Germinal center (tissue), 1 donor: ENCODE data around the gene CDH23.
"Not testable (repeated sequence)": the region's sequence is repeated elsewhere in the genome, so short reads cannot be mapped to it uniquely, and the experiment has no call there.

Experiments used
- DNase-seq: peaks from one replicate; pipeline ENCODE4 v3.0.0; 2012; ENCODE audit warnings: mixed read lengths, low spot score

The CDH23 gene

DNA sequence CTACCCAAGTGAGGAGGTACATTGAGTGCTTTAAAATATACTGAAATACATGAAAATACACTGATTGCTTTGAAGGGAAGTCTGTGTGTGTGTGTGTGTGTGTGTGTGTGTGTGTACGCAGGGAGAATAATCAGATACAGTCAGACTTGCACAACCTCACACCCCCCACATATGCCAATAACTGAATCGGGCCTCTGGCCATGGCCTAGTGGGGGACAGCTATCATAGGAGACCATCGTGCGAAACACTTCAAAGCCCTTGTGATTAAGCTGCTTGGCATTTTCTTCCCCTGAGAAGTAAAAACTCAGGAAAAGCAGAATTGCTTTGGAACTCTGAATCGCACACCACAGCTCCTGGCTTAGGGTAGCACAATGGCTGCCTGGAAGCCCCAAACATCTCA, 187.7 kb downstream of the CDH23 start:
- DNase-seq: no peak

DNA sequence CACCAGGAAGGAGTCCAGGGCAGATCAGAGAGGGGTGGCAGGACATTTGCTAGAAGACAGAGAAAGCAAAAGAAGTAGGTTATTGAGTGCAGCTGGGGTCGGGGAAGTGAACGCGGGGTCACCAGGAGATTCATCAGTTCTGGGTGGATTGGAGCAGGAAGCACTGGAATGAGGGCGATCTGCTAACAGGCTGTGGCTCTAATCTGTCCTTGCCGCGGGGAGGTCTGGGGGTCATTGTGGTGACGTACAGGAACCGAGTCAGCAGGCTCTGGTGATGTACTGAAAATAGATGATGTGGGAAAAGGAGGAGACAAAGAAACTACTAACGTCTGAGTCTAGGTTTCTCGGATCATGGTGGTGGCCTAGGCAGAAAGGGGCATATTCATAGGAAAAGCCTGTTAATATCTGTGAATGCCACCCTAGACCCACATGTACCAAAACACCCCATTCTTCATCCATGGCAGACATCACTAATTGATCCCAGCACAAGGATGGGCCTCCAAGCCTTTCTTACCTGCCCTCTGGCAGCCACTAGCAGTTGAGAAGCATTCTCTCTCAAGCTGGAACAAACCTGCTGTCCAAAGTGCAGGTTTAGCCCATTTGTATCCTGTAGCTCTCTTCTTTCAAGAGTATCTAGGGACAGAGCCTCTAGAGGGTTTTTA, 188.3 kb downstream of the CDH23 start:
- no peak for DNase-seq

DNA sequence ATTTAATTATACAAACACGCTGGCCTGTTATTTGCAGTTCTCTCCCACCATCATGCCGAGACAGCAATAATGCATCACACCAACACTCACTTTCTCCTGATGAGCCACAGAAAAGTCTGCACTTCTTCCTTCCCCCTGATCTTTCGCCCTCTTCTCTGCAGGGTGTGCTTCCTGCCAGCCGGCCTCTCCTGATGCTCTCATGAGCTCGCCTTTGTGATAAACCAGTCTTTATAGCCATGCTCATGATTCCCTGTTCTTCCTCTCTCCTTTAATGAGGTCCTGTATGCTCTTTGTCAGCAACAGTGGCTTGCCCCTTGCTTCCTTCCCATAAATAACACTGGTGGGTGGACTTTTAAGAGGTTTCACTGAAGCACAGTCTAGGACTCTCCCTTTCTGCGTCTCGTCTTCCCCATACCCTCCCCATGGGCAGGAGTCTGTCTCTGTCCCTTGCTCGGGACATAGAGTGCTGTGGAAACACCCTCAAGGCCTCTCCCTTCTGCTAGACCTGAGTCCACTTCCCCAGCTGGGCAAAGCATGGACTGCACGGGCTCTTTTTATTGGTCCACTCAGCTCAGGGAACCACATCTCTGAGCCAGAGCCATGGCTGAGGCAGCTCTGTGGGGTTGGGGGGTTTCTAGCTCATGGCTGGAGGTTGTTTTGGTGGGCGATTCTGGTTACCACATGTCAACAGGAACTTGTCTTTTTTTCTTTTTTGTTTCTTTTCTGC, 189.0 kb downstream of the CDH23 start:
- DNase-seq: no peak

DNA sequence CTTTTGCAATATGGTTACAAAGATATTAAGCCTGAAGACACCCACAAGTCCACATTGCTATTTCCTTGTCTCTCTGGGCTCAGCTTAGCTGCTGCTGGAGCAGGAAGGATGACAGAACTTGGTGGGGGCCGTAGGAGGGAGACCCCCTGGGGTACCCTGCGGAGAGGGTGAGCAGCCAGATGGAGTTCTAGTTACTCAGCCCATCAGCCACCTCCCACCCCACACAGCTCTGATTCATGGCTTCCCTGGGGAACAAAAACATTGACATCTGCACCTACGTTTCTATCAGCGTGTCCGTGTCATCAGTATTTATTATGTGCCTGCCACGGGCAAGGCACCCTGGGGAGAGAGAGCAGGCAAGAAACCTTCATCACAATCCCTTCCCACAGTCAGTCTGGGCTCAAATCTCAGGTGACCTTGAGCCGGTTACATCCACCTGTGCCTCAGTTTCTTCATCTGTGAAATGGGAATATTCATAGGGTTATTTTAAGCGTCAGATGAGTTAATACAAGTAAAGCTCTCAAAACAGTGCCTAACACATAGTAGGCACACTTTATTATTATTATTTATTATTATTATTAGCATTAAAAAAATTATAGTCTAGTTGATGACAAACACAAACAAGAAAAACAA, 191.3 kb downstream of the CDH23 start:
- no peak for DNase-seq

DNA sequence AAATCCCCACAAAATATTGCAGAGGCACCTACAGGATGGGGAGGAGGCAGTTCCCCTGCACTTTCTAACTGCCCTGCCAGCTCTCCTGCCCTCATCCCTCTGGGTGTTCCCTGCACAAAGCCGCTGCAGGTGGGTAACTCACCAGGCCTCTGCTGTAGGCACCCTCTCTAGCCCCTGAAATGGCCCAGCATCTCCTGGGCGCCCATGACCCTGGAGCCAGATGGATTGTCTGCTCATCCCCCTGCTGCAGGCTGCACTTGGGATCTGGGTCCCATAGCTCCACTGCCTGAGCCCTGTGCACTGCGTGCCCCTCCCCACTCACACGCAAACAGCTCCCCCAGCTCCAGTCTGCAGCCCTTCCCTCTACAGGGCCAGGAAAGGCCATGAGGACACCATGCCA, 192.0 kb downstream of the CDH23 start:
- DNase-seq: no peak

DNA sequence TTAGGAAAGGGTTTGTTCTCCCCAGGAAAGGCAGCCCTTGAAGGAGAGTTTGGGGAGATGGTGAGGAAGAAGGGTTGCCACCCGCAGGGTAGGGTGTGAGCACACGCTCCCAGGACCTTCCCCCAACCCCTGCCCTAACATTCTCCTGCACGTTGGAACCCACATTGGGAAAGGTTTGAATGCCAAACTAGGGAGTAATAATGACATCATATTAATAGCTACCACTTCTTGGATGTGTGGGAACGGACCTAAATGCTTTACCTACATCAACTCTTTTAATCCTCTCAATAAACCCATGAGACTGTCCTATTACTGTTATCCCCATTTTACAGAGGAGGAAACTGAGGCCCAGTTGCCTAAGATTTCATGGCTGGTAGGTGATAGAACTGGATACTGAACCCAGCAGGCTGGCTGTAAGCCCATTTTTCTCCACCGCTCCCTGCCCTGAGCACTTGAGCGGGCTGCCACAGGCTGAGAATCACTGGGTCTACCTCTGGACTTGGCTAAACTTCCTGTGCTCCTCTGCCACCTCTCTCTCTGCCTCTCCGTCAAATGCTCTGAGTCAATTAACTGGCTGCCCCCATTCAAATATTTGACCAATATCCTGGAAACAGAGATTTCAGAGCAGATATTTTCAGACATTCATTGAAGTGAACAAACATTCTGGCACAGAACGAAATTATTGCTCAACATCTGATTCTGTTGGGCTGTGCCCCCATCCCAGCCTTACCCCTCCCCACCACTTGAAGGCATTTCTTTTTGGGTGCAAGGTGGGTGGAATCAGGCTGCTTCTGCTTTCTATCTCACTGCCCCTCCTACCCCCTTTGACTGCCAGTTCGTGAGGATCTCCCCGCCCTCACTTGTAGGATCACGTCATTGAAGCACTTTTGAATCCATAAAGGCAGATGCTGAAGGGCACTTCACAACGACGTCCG, 193.2 kb downstream of the CDH23 start:
- DNase-seq: no peak

DNA sequence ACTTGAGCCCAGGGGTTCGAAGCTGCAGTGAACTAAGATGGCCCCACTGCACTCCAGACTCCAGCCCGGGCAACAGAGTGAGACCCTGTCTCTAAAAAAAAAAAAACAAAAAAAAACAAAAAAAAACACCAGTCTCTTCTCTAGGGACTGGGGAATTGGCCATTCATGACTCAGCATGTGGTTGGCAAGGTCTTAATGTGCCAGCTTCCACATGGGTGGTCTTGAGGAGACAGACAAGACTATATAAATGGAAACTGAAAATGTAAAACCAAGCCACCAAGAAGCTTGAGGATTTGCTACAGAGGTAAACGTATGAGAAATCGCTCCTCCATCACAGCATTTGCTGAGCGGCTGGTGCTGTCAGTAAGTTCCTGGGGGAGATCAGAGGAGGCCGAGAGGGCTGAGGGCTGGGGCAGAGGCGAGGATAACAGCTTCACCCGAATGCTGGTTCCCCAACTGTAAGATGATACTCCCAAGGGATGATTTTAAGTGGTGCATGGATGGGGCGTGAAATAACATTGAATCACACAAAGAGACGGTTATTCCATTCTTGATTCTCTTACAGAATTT, 194.1 kb downstream of the CDH23 start:
- no peak for DNase-seq

DNA sequence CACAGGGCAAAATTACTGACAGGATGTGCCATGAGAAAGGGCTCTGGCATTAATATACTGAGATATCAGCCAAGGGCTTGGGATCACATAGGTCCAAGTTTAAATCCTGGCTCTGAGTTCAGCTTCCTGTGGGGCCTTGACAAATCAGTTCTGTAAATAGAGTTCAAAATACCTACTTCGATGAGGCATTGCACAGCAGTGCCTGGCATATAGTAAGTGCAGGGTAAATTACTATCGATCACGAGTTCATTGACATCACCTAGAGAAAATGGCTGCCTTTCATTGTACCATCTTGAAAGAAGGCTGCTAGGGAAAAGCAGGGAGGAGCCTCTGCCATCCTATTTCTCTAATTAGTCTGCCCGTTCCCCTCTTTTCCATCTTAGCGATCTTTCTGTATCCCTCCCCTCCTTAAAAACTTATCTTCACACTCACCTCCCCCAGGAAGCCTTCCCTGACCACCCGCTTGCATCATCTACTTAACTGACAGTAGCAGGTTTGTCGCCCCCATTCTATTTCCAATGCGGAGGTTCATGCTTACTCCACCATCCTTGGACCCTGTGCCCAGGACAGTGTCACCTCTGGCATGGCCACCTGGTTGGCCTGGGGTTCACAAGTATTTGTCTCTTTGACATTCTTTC, 198.3 kb downstream of the CDH23 start:
- DNase-seq: no peak

DNA sequence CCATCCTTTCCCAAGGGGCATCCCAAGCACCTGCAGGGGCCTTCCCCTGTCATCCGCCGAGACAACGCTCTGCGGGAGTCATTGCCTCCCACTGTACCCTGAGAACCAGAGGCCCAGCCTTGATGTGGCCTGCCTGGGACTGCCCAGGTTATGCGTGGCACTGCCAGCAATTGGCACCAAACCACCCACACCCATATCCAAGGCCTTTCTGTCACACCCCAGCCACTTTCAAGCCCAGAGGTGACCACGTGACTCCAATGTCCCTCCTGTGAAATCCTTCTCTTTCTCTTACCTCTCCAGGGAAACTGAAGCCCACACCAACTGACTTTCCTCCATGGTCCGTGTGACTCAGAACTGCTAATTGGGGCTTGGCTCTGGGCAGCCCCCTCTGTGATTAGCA, 198.9 kb downstream of the CDH23 start:
- DNase-seq: no peak

DNA sequence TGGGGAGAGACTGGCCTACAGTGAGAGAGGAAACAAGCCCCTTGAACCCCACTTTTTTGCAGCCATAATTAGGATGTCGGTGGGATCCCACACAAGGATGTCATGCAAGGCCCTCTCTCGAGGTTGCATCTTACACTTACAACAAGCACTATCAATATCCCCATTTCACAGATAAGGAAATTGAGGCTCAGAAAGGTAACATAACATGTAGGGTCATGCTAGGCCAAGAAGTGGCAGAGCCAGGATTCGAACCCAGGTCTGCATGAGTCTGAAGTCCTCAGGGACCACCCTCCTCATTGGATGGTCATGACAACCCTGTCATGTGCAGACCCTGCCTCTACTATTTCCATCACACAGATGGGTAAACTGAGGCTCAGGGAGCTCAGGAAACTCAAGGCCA, 199.4 kb downstream of the CDH23 start:
- DNase-seq: no peak

DNA sequence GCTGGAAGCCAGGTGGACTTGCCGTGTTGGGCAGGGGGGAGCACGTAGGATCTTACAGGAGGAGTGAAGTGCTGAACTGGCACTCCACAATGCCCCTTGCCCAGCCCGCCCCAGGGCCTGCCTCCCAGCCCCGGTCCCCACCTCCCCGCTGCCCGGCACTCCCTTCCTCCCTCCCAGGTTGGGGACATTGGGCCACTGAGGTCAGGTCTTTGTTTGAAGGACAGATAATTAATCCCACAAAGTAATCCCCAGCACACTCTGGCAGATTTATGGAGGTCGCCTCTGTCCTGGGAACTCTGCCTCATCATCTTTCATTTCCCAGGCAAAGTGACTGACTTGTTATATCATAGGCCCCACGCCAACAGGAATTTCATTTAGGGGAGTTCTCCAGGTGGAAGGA, 200.0 kb downstream of the CDH23 start:
- no peak for DNase-seq

DNA sequence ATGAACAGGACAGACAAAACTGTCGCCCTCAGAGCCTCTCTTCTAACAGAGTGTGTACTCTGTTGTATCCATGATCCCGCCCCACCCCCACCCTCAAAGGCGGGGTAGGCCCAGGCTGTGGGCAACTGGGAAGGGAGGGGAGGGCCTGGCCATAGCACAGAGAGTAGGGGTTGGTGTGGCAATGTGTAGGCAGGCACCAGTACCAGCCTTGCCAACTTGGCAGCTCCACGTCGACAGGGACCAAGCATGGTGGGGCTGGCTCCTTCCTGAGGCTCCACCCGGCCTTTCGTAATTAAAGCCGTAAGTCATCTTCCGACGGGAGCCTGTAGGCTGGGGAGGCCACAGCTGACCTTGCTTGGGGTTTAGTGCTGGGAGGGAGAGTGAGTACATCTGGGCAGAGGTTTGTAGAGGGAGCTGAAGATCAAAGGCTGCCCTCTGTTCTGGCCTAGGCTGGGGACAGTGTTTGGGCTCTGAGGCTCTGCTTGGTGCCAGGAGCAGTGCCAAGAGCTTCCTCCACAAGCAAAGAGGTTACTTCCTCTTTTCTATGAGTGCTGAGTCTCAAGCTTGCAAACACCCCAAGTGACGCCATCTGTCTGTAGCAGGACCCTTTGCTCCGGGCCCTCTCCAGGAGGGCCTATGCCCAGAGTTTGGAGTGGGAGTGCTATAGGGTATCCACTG, 201.2 kb downstream of the CDH23 start:
- peak; percentile 73 for DNase-seq

DNA sequence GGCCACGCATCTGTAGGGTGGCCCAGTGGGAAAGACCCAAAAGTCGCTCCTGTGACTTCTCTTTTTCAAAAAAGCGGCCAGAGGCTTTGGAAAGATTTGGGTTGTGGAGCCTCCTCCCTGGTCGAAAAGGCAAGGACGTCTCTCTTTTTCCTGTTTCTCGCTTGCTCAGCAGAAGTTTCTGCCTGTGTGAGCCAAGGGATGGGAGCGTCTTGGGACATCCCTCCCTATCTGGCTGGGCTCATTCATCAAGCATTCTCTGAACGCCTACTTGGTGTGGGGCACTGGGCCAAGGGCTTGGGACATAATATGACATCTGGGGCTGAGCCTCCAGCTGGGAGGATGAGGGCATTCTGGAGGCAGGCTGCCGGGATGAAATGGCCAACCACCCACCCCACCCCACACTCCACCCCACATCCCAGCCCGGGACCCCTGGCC, 201.9 kb downstream of the CDH23 start:
- no peak for DNase-seq

DNA sequence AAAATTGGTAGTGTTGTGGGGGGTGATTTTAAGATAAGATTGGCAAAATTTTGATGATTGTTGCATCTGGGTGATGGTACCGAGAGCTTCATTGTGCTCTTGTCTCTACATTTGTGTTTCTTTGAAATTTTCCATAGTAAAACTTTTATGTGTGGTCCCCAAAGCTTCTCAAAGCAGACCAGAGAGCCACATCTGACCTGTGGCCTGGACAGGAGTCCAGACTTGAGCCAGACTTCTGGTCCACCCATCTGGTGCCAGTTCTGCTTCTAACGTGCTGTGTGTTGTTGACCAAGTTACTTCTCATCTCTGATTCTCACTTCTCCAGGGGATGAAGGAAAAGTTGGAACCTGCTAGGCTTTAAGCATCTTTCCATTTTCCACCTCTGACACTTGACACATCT, 202.8 kb downstream of the CDH23 start:
- no peak for DNase-seq

DNA sequence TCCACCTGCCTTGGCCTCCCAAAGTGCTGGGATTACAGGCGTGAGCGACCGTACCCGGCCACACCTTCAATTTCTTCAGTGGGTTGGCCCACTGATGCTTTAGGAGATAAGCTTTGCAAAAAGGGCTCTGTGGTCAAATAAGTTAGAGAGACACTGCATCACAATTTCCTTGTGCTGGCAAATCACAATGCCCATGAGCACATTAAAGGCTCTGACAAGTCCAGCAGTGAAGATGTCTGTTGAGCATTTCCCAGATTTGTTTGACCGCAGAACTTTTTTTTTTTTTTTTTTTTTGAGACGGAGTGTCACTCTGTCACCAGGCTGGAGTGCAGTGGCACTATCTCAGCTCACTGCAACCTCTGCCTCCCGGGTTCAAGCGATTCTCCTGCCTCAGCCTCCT, 203.5 kb downstream of the CDH23 start:
- not testable (repeated sequence) for DNase-seq

DNA sequence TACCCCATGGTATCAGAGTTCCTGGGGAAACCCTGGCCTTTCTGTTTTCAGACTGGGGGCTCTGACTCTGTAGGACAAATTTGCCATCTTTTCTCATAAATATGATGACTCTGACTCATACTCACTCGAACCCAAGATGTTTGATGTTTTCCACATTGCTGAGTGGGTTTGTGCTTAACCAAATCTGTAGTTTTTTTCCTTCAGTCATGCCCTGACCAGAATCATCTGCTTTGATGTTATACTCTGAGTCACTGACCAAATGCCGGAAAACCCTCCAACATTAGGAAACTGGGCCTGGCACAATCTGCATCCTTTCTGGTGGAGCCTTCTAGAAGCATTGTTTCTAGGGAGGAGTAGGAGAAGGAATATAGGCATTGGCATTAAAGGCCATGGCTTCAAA, 204.1 kb downstream of the CDH23 start:
- DNase-seq: no peak

DNA sequence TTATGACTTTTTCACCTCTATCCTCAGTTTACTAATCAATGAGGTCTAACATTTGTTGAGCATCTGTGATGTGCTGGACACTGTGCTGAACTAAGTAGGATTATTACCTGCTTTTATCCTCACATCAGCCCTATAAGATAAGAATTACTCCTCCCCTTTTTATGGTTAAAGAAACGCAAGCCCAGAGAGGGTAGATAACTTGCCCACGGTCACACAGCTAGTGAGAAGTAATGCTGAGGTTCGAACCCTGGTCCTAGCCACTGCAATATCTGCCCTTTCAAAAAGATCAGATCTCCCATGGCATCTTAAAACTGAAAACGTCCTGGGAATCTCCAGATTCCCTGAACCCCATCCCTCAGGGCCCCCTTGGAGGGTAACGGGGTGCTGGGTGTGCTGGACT, 204.6 kb downstream of the CDH23 start:
- DNase-seq: no peak

DNA sequence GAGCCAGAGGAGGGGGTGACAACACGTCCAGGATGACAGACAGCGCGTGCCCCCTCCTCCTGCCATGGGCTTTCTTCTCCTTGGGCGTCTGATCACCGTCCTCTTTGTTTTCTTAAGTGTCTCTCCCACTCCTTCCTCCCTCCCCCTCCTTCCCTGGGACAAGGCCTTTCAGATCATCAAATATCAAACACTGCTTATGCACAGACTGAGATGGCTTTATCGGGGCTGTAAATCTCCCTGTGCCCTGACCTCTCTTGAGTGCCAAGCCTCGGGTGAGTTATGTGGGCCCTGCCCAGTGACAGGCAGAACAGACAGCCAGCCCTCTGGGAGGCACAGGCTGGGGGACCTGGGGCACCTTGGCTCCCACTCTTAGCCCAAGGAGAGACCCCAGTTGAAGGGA, 206.4 kb downstream of the CDH23 start:
- no peak for DNase-seq

DNA sequence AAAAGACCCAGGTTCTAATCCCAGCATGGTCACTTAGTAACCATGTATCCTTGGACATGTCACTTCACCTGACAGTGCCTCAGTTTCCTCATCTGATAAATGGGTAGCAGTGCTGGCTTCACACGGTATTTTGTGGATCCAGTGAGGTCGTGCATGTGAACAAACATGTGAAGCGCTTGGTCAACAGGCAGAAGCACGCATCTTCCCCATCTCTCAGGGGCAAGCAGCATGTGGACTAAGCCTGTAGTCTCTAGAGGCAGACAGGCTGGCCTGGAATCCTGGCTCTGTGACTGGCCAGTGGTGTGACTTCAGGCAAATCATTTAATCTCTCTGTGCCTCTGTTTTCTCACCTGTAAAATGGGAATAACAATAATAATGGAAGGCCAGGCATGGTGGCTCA, 207.0 kb downstream of the CDH23 start:
- no peak for DNase-seq

DNA sequence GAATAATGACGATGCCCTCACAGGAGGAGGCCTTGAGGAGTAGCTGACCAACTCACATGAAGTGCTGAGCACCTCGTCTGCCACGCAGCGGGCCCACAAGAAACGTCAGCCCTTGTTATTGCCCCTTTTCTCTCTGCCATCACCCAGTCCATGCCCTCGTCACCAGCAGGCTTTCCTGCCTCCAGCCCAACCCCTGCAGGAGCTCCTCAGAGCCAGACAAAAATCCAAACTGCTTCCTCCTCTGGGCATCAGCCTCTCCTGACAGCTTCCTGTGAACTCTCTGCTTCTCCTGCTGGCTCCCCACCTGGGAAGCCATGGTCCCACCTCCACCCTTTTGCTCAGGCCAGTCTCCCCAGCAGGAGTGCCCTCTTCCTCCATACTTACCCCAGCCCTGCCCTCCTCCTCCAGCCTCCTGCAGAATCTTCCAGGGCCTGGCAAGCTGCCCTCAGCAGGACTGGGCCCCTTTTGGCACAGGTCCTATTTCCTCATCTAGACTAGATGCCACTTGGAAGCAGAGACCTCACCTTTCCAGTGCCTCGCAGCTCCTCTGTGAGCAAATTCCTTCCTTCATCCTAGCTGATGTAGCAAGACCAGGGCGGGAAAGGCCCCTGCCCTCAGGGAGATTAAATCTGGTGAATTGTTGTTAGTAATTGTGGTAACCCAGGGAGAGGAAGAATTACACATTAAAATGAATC, 207.8 kb downstream of the CDH23 start:
- DNase-seq: no peak
